NCI-H2196 treated with DMSO at 0.1 percent for 48 hours (cell line): ENCODE results near the gene ZNF101.

Source experiments
- DNase-seq: peaks from one replicate; lab custom pipeline; 2025; ENCODE audit not compliant: unreplicated experiment; lab: John Stamatoyannopoulos, UW

ZNF101 gene

DNA sequence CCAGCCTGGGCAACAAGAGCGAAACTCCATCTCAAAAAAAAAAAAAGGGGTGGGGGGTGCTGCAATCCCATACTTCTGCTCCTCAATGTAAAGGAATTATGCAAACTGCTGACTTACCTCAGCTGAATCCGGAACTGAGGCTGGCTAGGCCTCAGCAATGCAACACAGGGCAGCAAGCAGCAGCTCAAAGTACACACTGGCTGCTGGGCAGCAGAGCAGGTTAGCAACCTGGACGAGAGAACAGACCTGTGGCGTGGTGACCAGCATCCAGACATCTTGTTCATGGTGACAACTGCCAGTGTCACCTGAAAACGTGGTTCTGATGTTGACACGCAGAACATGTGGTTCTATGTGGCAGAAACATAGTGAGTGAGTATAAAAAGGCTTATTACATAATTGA, 36.2 kb downstream of the ZNF101 start:
- DNase-seq: no peak

DNA sequence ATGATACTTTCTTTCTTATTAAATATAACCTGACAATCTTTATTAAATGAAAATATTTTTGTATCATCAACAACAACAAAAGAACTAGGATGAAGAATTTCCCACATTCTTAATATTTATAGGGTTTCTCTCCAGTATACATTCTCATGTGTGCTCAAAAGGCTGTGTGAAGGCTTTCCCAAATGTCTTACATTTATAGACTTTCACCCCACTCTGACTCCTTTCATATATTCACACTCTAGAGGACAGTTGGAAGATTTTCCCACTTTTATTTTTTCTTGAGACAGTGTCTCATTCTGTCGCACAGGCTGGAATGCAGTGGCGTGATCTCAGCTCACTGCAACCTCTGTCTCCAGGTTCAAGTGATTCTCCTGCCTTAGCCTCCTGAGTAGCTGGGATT, 41.9 kb downstream of the ZNF101 start:
- no peak for DNase-seq

DNA sequence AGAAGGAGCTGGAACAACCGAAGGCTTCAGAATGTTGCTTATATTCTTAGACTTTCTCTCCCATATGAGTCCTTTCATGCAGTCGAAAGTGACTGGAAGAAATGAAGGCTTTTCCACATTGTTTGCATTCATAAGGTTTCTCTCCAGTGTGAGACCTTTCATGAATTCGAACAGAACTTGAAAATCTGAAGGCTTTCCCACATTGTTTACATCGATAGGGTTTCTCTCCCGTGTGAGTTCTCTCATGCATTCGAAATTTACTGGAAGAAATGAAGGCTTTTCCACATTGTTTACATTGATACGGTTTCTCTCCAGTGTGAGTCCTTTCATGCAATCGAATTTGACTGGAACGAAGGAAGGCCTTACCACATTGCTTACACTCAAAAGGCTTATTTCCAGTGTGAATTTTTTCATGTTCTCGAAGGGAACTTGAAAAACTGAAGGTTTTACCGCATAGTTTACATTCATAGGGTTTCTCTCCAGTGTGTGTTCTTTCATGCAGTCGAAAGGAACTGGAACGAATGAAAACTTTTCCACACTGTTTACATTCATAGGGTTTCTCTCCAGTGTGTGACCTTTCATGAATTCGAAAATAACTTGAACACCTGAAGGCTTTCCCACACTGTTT, 42.8 kb downstream of the ZNF101 start:
- no peak for DNase-seq

- no peak for DNase-seq
These were observed 43.5 kb downstream of the ZNF101 start for GRCh38 chr19:19711934-19712828.

DNA sequence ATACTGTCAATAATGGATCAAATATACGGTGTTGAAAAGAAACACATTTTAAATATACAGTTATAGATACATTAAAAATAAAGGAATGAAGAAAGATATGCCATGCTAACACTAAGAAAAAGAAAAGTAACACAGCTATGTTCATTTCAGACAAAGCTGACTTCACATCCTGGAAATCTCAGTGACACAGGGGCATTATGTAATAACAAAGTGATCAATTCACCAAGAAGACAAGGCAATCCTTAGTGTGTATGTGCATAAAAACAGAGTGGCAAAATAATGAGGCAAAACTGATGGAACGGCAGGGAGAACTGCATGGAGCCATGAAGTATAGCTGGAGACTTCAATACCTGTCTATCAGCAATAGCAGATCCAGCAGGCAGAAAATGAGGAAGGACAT, 51.2 kb downstream of the ZNF101 start:
- DNase-seq: no peak

DNA sequence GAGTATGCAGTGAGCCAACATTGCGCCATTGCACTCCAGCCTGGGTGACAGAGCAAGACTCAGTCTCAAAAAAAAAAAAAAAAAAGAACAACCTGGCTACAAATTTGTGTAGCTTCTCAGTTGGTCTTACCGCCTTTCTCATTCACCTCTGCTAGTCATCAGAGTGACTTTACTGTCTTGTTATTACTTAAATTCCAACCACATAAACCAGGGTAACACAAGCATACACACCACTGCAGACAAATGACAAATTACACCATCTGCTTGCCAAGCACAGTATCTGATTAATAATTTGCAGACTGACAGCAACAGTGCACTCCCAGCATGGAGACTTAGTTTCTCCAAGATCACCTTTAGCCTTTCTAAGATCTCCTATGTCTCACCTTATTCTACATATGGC, 53.3 kb downstream of the ZNF101 start:
- no peak for DNase-seq

- DNase-seq: peak; percentile 92
These were observed 64.2 kb downstream of the ZNF101 start, which contains the start of gene ZNF14 for GRCh38 chr19:19732579-19733501. ZNF14 (minus strand) TSS chr19:19733112; CDS start chr19:19732958, 154 bp downstream.
